Erythroblast (primary cell): ENCODE measurements around the gene GPR21.

ENCODE experiments used
- GATA1 ChIP-seq: IDR thresholded peaks from 2 replicates; pipeline ENCODE4 v1.6.1; 2011; ENCODE audit warnings: low read depth, mild to moderate bottlenecking, control low read depth, low read length, moderate library complexity
- POLR2A ChIP-seq: IDR thresholded peaks from 2 replicates; pipeline ENCODE4 v1.6.1; 2011; ENCODE audit warnings: mild to moderate bottlenecking, low read length

- TF ChIP-seq POLR2A (no peak), GATA1 (no peak)
Observed at GRCh38 chr9:123063177-123063598, 29.7 kb downstream of the GPR21 start.
